CD4-positive, alpha-beta T cell treated with Interleukin-6 at 100 ng/mL for 8 hours (primary cell): ENCODE results near the gene PSMD2.
A peak's percentile ranks its signal among the peaks of the same experiment; 100 is the strongest.

ENCODE experiments used
- DNase-seq: peaks from one replicate; pipeline ENCODE4 v3.0.0-alpha.2; 2020; ENCODE audit warnings: mixed read lengths, low spot score

Gene PSMD2

DNA sequence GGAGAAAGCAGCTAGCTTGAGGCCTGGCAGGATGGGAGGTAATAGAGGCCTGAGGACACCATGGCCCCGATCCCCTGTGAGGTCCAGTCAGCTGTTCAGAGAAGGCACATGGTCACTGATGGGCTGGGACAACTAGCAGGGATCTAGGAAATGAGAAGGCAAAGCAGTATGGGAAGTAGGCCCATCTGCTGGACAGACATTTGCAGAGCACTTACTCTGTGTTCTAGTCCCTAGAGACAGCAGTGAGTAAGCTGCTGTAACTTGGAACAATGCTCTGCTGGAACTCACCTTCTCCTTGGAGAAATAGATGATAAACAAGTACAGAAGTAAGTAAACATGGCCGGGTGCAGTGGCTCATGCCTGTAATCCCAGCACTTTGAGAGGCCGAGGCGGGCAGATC, 16.1 kb upstream of the PSMD2 start:
- DNase-seq = no peak

DNA sequence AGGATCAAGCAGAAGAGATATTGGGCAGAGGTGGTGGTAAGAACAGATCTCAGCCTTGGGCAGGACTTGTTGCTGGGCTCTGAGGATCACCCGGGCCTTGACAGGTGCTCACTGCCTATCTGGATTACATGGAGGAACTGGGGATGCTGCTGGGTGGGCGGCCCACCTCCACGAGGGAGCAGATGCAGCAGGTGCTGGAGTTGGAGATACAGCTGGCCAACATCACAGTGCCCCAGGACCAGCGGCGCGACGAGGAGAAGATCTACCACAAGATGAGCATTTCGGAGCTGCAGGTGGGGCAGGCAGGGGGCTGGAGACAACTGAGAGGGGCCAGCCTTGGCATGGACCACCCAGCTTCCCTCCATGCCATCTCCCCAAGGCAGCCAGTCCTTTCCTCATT, 15.4 kb upstream of the PSMD2 start:
- no peak for DNase-seq

DNA sequence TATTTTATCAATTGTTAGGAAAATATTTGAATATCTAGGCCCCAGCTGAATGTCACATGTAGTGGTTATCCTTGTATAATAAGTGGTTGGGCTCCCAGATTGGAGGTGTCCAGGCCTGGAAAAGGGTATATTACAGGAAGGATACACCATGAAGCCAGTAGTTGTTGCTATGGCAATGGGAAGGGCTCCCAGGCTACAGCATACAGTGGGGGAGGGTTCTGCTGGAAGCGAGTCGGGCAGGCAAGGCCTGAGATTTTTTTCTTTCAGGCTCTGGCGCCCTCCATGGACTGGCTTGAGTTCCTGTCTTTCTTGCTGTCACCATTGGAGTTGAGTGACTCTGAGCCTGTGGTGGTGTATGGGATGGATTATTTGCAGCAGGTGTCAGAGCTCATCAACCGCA, 14.3 kb upstream of the PSMD2 start:
- DNase-seq = peak; percentile 17

DNA sequence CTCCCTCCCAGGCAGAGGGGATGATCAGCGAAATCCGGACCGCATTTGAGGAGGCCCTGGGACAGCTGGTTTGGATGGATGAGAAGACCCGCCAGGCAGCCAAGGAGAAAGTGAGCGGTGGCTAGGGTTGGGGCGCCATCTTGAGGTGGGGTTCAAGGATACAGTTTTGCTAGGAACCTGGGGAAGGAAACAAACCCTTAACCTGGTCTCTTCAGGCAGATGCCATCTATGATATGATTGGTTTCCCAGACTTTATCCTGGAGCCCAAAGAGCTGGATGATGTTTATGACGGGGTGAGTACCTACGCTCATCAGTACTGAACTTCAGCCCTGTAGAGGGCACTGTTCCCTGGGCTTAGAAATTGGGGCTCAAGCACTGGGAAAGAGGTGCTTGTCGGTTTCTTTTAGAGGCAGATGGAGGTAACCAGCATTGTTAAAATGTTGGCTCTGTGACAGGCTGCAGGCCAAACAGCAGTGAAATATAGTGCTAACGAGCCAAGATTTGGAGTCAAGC, 9.6 kb upstream of the PSMD2 start:
- DNase-seq = peak; percentile 40

DNA sequence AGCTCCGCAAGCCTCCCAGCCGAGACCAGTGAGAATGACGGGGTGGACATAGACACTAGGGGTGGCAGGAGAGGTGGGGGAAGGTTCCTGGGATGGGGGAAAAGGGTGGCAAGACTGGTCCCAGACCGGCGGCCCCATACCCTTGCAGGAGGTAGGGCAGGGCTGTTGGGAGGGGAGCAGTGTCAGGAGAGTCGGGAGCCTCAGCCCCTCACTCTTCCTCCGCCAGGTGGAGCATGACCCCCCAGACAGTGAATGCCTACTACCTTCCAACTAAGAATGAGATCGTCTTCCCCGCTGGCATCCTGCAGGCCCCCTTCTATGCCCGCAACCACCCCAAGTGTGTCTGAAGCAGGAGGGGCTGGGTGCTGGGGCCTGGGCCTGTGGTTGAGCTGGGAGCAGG, 8.7 kb upstream of the PSMD2 start:
- no peak for DNase-seq

DNA sequence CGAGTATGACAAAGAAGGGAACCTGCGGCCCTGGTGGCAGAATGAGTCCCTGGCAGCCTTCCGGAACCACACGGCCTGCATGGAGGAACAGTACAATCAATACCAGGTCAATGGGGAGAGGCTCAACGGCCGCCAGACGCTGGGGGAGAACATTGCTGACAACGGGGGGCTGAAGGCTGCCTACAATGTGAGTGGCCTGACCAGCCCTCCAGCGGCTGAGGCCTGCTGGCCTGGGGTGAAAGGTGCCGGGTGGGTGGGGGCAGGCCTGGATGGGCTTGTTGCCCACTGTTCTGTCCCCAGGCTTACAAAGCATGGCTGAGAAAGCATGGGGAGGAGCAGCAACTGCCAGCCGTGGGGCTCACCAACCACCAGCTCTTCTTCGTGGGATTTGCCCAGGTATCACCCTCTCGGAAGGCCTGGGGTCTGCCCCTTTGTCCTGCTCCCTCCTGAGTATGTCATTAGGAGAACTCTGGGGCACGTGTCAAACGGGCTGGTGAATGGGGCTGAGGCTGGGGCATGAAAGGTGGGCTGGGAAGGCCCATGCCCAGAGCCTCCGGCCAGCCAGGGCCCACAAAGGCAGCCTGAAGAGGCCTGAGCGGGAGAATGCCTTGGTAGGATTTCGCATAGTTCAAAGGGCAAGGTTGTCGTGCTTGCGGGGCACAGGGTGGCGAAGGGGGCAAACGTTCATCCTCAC, 7.8 kb upstream of the PSMD2 start:
- no peak for DNase-seq

DNA sequence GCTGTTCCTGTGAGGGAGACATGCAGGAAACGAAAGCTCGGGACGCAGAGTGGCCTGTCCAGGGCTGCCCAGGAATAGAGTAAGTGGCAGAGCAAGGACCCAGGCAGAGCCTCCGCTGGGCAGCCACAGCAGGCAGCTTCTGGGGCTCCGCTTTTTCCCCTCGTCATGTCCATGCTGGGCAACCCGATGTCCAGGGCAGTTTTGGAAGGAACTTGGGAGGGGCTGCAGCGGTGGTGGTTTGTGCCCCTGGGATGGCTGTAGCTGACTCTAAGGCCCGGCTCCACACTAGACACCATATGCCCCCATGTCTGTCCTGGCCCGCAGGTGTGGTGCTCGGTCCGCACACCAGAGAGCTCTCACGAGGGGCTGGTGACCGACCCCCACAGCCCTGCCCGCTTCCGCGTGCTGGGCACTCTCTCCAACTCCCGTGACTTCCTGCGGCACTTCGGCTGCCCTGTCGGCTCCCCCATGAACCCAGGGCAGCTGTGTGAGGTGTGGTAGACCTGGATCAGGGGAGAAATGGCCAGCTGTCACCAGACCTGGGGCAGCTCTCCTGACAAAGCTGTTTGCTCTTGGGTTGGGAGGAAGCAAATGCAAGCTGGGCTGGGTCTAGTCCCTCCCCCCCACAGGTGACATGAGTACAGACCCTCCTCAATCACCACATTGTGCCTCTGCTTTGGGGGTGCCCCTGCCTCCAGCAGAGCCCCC, 7.1 kb upstream of the PSMD2 start:
- DNase-seq = no peak

DNA sequence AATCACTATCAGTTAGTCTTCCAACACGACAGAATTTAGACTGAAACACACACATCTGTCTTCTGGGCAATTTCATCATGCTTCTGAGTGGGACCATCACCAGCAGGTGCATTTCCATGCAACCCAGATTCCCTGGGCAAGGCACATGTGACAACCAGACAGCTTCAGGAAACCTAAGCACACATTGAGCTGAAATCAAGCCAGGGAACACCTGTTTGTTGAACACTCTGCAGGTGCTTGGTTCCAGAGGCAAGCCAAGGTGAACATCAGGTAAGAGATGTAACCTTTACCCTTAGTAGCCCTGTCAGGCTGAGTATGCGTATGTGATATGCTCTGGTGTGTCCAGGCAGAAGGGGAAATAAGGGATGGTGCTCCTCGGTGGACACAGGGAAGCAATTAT, 3.3 kb upstream of the PSMD2 start:
- no peak for DNase-seq

DNA sequence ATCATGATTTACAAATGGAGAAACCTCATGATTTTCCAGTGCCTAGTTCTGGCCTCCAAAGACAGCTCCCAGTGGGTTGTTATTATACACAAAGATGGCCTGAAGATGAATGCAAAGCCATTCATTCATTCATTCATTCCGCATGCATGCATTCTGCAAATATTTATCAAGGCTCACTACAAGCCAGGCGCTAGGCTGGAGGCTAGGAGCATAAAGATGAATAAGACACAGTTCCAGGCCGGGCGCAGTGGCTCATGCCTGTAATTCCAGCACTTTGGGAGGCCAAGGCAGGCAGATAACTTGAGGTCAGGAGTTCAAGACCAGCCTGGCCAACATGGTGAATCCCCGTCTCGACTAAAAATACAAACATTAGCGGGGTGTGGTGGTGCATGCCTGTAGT, 2.4 kb upstream of the PSMD2 start:
- DNase-seq = no peak

DNA sequence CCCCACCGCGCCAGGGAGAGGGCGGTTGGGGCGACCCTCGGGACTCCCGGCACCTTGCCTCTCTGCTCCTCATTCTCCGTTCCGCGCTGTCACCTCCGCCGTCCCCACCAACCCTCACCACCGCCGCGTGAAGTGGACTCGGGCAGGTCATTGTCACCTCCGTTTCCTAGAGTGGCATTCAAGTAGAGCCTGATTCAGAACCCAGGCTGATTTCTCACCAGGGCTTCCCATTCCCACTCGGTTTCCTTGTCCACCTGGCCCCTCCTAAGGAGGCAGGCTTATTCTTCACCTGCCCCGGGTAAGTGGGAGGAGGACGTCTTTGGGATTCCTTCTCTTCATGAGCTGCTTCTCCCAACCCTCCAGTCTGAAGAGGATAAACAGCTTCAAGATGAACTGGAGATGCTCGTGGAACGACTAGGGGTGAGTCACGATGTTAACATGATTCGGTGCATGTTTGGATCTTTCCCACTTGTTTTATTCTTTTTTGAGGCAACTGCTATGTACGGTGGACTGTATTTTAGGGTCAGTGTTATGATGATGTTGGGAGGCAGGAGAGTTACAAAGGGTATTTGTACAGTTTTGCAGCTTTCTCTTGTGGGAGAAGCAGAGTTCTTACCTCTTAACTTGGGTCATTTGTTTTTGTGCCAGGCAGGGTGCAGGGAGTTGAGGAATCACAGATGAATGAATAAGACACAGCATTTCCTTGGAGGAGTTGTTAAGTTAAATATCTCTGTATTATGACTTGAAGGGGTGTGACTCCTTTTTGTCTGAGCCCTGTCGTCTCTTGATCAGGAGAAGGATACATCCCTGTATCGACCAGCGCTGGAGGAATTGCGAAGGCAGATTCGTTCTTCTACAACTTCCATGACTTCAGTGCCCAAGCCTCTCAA, 692 bp downstream of the PSMD2 start:
- no peak for DNase-seq

DNA sequence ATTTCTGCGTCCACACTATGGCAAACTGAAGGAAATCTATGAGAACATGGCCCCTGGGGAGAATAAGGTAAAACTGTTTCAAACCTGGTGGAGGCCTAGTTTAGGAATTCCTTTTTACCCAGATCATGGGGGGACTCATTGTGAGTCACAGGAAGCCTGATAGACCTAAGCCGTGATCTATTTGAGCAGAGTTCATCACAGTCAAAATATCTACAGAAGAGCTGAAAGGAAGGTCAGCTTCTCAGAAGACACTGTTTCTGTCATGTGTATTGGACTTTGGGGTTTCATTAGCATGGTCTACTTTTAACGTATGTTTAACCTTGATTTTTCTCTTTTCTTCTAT, 1.3 kb downstream of the PSMD2 start:
- no peak for DNase-seq

DNA sequence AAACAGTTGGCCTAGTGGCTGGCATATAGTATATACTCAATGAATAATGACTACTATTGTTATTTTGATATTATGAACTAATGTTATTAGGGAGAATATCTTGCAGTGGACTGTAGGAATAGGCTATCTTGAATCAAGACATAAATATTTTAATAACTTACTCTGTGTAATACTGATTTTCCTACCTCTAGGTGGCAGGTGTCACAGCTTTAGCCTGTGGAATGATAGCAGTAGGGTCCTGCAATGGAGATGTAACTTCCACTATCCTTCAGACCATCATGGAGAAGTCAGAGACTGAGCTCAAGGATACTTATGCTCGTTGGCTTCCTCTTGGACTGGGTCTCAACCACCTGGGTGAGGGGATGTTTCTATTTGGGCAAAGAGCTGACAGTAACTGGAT, 6.5 kb downstream of the PSMD2 start:
- DNase-seq = no peak

DNA sequence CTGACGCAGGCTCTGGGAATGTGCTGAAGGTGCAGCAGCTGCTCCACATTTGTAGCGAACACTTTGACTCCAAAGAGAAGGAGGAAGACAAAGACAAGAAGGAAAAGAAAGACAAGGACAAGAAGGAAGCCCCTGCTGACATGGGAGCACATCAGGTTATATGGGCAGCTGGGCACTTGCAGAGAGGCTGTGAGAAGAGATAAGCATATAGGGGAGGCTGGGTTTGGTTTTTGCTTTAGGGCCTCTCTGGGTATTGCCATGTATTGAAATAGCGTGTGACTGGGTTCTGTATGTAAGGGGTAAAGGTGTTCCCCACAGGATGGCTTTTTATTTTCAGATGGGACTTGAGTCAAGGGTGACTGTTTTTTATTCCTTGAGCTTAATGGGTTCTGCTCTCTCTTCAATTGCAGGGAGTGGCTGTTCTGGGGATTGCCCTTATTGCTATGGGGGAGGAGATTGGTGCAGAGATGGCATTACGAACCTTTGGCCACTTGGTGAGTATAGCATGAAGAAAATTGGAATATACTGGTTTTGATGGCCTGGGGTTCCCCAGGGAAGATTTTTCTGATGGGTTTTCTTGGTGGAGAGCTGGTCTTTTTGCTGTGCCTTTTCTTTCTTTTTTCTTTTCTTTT, 7.4 kb downstream of the PSMD2 start:
- DNase-seq = no peak

DNA sequence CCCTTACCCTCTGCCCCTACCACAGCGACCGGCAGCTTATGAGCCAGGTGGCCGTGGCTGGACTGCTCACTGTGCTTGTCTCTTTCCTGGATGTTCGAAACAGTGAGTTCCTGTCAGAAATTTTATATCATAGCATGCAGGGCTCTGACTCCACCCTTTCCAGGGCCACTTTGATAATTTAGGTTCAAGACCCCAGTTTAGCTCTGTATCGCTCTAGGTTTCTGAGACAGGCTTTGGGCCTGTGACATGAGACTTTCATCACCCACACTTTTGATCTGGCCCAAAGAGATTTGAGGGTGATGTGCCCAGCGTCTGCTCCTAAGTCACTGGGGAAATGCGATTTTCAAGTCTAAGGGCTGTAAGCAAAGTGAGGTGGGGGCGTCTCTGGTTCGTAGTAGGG, 8.9 kb downstream of the PSMD2 start:
- DNase-seq = no peak

DNA sequence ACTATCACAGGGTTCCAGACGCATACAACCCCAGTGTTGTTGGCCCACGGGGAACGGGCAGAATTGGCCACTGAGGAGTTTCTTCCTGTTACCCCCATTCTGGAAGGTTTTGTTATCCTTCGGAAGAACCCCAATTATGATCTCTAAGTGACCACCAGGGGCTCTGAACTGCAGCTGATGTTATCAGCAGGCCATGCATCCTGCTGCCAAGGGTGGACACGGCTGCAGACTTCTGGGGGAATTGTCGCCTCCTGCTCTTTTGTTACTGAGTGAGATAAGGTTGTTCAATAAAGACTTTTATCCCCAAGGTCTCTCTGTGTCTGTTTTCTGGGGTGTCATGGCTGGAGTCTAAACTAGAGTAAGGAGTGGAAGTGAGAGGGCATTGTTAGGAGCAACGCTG, 9.7 kb downstream of the PSMD2 start:
- DNase-seq = no peak

DNA sequence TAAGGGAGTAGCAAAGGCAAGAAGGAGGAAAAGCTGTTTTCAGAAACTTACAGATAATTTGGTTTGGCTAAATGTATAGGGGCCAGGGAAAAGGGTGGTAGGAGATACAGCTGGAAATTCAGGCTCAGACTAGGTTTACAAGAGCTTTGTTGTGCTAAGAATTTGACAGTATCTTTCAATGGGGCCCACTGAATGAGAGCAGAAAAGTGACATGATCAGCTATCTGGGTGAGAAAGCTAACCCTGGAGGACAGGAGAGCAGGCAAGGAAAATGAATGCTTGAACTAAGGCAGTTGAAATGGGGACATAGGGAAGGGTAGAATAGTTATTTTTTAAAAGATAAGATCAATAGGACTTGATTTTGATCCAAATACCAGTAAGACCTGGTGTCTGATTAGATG, 12.6 kb downstream of the PSMD2 start:
- no peak for DNase-seq

DNA sequence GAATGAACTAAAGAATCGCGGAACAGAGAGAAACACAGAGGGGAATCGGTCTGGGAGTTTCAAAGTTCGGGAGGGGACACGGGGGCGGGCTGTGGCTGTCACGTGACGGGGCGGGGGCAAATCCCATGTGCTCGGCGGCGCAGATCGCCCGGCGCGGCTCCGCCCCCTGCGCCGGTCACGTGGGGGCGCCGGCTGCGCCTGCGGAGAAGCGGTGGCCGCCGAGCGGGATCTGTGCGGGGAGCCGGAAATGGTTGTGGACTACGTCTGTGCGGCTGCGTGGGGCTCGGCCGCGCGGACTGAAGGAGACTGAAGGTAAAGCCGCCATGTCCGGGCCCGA, 15.3 kb downstream of the PSMD2 start, which contains the start of gene EIF4G1:
TSS of gene EIF4G1 (plus strand) at position 244 of the 337 bp plus-strand sequence. CDS start 1,191 bp downstream, outside the sequence.
- DNase-seq = peak; percentile 92

DNA sequence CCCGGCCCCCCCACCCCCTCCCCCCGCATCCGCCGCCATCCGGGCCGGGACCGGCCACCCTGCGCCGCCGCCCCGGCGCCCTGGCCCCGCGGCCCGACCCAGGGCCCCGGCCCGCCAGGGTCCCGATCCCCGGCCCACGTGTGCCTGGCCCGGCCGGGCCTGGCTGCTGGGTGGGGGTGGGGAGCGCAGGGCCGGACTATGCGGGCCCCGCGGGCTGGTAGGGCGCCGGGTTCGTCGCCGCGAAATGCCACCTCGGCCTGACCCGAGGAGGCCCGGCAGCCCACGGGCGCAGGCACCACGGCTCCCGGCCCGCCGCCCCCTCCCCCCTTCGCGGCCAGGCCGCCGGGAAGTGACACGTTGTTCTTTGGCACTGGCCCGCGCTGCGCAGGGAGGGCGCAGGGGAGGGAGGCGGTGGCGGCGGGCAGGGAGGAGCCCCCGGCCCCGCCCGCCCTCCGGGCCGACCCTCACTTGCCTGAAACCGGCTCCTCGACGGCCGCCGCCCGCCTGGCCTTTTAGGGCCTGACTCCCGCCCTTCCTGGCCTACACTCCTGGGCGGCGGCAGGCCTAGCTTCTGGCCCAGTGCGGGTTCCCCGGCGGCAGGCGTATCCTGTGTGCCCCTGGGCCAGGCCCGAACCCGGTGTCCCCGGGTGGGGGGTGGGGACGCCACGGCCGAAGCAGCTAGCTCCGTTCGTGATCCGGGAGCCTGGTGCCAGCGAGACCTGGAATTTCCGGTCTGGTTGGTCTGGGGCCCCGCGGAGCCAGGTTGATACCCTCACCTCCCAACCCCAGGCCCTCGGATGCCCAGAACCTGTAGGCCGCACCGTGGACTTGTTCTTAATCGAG, 15.9 kb downstream of the PSMD2 start:
- peak; percentile 58 for DNase-seq

DNA sequence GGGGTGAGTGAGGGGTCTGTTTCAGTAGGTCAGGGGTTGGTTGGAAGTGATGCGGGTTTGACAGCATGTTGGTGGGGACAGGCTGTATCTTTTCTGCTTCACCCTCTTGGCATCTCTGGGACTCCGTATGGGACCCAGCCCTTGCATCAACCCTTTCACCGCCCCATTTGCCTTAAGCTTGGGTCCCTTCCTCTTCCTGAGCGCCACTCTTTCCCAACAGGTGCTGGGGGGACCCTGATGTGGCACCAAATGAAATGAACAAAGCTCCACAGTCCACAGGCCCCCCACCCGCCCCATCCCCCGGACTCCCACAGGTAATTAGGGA, 16.5 kb downstream of the PSMD2 start:
- DNase-seq = no peak

DNA sequence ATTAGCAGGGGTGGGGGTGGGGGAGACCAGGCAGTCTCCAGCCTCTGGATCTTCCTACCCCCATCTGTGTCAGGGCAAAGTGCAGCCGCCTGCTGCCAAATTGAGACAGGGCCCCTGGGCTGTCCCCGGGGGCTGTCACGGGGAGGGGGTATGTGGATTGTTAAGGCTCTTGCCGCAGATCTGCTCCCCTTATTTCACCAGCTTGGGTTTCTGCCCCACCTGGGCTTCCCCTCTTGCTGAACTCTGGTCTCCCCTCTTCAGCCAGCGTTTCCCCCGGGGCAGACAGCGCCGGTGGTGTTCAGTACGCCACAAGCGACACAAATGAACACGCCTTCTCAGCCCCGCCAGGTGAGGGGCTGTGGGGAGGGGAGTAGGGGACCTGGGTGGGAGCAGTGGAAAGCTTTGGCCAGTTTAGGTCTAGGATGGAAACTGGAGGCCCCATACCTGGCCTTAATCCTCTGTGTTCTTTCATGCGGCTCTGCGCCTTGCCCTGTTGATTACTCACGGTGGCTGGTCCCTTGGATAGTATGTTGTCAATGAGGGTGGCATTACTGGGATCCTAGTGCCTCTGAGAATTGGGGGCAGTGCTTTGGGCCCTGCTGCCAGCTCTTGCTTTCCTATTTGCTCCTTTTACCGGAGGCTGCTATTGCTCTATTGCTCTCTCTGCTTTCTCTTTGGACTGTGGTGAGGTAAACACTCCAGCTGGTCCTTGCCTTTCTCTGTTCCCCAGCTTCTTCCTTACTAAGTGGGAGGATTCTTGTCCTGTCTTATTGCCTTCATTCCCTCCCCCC, 17.0 kb downstream of the PSMD2 start:
- no peak for DNase-seq

DNA sequence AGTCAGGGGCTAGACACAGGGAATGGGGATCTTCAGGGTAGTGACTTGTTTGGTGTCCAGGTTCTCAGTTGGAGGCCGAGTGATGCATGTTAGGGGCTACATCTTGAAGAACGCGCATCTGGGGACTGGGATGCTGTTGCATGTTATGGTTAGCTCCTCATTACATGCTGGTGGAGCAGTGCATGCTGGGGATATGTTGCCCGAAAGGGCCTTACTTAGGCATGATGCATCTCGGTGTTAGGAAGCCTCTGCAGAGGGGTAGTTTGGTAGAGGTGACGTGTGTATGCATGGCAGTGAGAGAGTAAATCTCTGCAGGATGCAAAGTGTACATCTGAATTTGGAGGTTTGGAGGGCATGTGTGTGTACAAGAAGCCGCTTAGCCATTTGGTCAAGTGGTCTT, 17.8 kb downstream of the PSMD2 start:
- no peak for DNase-seq
